HG03196 (cell line): ENCODE measurements around the gene PUDP.
A peak's percentile ranks its signal among the peaks of the same experiment; 100 is the strongest.

Source experiments
- ATAC-seq: cut with Tn5 transposase; IDR thresholded peaks from one replicate; pipeline ENCODE4 v1.9.1; 2021; ENCODE audit not compliant: unreplicated experiment

PUDP gene

DNA sequence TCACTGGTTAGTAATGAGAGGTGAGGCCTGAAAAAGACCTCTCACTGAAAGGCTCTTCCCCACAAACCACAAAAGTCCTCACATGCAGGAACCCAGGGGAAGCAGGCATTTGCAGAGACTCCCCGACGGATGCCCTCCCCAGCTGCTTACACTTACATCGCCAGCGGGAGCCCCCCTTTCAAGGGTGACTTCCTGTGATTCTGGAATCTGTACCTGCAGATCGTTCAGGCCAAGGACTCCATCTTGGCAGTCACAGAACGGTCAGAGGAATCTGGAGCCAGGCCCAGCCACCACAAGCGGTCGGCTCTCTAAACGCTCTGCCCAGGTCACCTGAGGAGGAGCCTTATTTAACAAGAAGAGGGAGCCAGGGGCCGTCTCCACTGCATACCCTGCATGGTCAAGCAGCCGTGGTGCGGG lies 71.7 kb downstream of the PUDP start:
- no peak for ATAC-seq

DNA sequence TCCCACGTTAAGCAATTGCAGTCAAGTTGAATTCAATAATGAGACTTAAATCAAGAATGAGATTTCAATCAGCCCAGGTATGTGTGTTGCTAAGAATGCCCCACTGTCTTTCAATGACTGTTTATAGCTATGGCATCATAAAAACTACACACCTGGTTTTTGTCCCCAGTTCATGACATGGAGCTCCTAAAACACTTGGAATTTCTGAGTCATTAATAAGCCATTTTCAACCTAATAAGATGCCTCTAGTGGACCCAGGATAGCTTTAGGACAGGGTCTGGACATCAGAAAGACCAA lies 73.1 kb downstream of the PUDP start:
- ATAC-seq: no peak

DNA sequence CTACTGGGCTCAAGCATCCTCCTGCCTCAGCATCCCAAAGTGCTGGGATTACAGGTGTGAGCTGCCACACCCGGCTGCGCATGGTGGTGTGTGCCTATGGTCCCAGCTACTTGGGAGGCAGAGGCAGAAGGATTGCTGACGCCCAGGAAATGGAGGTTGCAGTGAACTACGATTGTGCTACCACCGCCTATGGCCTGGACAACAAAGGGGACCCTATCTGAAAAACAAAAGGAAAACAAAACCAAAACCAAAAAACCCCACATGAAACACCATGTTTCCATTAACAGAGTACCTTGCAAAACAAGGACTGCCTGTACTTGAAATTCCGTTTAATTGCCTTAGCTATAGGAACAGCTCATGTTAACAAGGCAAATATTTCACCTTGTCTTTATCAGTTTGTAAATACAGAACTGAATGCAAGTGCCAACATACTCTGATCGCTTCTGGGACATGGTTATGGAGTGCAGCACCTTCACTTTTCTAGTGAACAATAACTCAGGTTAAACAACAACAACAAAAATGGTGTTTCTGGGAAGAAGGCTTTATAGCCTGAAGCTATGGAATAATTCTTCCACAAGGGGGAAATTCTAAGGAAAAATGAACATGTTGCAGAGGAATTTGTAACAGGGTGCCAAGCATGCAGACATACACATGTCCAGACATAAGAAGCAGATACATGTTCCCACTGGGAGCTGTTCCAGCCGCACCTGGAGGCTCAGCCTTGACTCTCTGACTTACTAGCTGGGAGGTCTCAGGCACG lies 73.6 kb downstream of the PUDP start:
- no peak for ATAC-seq

GRCh38 chrX:7073336-7073735 lies 74.6 kb downstream of the PUDP start:
- ATAC-seq: no peak

DNA sequence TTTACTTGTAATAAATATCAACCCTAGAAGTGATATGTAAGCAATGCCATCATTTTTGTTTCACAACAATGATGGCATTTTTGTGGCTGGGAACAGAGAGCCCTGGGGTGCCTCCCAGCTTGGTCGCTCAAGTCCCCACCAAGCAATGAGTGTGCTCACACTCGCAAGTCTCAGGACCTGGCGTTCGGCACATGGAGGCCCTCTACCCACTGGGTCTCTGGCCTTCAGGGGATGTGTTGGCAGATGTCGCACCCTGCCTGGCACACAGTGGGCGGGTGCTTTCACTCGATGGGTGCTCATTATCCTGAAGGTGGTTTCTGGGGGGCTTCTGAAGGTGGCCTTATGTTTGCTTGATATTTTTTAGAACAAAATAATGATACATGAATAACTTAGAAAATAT lies 75.1 kb downstream of the PUDP start:
- ATAC-seq: no peak

- ATAC-seq: no peak
Observed at GRCh38 chrX:7071390-7071789, 76.6 kb downstream of the PUDP start.

GRCh38 chrX:7069556-7069955 lies 78.4 kb downstream of the PUDP start:
- ATAC-seq: no peak

GRCh38 chrX:7068939-7069367 lies 79.0 kb downstream of the PUDP start:
- ATAC-seq: no peak

GRCh38 chrX:7067256-7067655 lies 80.7 kb downstream of the PUDP start:
- no peak for ATAC-seq

DNA sequence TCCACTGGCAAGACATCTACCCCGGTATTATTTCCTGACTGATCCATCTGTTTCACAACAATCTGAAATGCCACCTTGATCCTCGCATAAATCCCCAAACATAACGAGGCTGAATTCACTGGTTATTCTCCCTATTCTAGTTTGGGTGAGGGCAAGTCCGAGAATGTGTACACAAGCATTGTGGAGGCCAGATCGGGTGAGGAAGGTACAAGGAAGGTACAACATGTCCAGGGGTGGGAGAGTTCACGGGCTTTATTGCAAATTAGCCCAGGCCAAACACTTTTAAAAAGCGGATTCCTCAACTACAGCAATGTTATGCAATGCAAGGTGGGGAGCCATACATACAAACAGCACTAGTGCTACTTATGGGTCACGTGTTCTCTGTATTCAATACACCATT lies 82.5 kb downstream of the PUDP start:
- ATAC-seq: no peak

DNA sequence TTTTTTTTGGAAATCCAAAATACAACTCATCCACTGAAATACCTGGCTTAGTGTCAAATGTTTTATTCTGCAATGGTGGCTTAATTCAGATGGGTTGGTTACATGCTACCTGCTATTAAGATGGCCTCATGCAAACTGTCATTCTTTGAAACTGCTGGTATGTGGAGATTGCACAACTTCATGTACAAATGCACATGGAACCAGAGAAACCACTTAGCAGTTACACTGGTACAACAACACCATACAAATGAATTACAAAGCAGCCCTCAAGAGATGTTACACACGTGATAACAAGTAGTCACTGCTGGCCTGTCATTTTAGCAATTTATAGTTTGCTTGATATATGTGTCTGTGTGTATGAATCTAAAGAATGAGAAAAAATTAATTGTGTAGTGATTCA lies 85.0 kb downstream of the PUDP start:
- ATAC-seq: no peak

- ATAC-seq: no peak
Observed at GRCh38 chrX:7062276-7062675, 85.7 kb downstream of the PUDP start.

DNA sequence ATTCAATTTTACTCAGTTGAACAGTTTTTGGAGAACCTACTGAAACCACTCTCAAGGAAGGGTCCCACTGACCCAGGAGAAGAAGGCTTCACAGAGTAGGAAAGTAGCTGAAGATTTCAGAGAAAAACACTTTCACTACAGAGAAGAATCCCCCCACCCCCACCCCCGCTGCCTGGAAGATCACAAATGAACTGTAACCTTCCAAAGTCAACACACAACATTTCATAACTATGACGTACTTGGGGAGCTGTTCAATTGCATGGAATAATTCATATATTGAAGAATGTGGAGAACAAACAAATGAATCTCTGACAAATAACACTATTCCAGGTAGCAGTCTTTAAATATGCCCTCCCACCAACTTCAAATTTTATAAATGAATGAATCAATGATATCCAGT lies 86.5 kb downstream of the PUDP start:
- ATAC-seq: no peak

GRCh38 chrX:7060444-7060843 lies 87.5 kb downstream of the PUDP start:
- ATAC-seq: no peak

DNA sequence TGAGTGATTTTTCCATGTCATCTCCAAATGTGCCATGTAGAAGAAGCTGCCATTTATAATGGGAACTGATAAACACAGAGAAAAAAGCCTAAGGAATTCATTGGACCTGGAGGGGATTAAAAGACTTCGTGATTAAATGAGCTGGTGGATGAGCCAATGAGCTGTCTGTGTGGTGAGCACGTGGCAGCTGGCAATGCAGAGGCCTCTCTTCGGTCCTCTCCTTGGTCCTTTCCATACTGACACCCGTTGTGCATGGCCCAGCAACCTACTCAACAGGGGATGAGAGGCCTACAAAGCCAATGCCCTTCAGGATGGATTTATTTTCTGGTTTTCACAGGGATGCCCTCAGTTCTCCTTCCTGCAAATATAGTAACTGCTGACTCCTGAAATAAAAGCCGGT lies 88.1 kb downstream of the PUDP start:
- ATAC-seq: no peak

DNA sequence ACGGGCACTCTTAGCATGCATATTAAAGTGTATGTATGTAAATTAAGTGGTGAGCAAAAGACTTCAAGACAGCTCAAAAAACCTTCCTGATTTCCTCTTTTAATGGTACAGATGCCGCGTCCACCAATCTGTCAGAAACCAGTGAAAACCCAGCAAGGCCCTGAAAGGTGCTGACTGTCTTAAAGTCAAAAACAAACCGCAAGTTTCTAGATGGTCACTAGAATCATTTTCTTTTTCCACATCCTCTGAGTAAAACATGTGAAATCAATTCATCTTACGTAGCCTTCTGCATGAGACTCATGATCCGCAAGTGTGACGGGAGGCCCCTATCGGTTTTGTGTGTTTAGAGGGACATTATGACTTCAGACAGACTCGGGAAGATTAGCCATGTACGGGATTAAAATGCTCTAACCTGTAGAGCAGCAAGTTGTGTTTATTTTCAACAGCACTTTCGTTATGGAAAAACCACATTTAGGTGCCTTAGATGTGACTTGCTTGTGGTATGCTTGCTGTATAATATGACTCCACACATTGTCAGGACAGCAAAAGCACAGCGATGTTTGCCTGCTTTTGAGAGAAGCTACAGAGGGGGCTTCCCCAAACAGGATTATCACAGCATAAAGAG lies 88.6 kb downstream of the PUDP start:
- peak; percentile 93 for ATAC-seq

DNA sequence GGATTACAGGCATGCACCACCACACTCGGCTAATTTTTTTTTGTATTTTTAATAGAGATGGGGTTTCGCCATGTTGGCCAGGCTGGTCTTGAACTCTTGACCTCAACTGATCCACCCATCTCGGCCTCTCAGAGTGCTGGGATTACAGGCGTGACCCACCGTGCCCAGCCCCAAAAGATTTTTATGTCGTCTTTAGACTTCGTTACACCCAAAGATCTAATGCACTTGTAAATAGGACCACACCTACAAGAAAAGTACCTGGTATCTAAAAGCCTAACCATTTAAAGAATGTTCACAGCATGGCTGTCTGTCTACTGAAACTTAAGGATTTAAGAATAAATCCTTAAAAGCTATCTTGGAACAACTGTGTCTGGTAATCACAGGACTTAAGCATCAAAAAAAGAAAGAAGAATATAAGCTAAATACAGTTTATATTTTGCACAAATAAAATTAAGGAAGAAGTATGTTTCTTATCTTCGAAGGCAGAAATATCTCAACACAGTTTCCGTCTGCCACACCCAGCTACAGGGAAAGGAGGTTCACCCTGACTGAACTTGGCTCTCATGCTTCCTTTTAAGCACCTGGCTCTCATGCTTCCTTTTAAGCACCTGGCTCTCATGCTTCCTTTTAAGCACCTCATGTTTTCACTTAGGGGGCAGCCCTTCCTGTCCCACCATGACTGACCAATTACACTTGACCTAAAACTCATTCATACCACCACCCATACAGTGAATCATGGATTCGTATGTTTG lies 92.4 kb downstream of the PUDP start:
- ATAC-seq: no peak

GRCh38 chrX:7054219-7055216 lies 93.4 kb downstream of the PUDP start:
- no peak for ATAC-seq

DNA sequence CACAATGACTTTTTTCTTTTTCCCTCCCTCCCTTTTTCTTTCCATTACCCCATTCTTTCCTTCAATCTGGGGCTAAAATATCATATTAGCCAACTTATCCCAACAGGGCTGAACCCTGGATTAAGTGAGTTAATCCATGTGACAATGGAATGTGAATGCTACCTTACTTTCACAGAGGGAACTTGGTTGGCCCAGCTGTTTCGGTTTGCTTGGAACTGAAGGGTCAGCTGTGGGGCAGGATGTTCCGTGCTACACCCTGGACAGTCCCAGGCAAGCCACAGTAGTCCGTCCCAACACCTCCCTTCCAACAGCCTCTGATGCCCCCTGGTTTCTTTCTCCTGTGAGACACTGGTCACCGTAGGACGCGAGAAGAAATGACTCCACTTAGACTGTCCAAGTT lies 95.4 kb downstream of the PUDP start:
- ATAC-seq: no peak

GRCh38 chrX:7050271-7050670 lies 97.7 kb downstream of the PUDP start:
- no peak for ATAC-seq

GRCh38 chrX:7047951-7048350 lies 100.0 kb downstream of the PUDP start:
- no peak for ATAC-seq
